ENCODE measurements around the gene GIMAP7.
"Not testable (repeated sequence)": the region's sequence is repeated elsewhere in the genome, so short reads cannot be mapped to it uniquely, and the experiment has no call there.

Gene GIMAP7

GRCh38 chr7:150514748-150515222 lies at the start of gene GIMAP7:
Gene GIMAP7 (plus strand): TSS chr7:150514872. CDS start chr7:150519975, 5,103 bp downstream.
- Mint-ChIP-seq H3K27me3 (ENCODE audit: low read depth) (no peaks in the 10 kb centered on the region), H3K4me3 (peak within 1 kb of the TSS; percentile 98), H3K4me1 (ENCODE audit: low read depth) (peaks cover 32% of the 10 kb centered on the region), H3K9me3 (peaks cover 18% of the 10 kb centered on the region), H3K36me3 (ENCODE audit: low read depth) (peaks cover 61% of the 10 kb centered on the region), H3K27ac (peak within 1 kb of the TSS; percentile 95)
- peak; percentile 50 for DNase-seq (ENCODE audit: low spot score)

GRCh38 chr7:150464962-150465361 lies 49.7 kb upstream of the GIMAP7 start:
- H3K36me3 Mint-ChIP-seq (ENCODE audit: low read depth): peaks cover 88% of the 10 kb centered on the region
- no peak overlapping the region for H3K4me3 Mint-ChIP-seq
- H3K27ac Mint-ChIP-seq: no peak overlapping the region
- H3K4me1 Mint-ChIP-seq (ENCODE audit: low read depth): peaks cover 38% of the 10 kb centered on the region
- peaks cover 37% of the 10 kb centered on the region for H3K9me3 Mint-ChIP-seq
- H3K27me3 Mint-ChIP-seq (ENCODE audit: low read depth): no peaks in the 10 kb centered on the region
- no peak for DNase-seq (ENCODE audit: low spot score)

- Mint-ChIP-seq H3K27me3 (ENCODE audit: low read depth) (no peaks in the 10 kb centered on the region), H3K9me3 (peaks cover 32% of the 10 kb centered on the region), H3K27ac (no peak overlapping the region), H3K4me1 (ENCODE audit: low read depth) (peaks cover 39% of the 10 kb centered on the region), H3K4me3 (no peak overlapping the region), H3K36me3 (ENCODE audit: low read depth) (peaks cover 87% of the 10 kb centered on the region)
- DNase-seq (ENCODE audit: low spot score): no peak
Measured at GRCh38 chr7:150465414-150465813, 49.3 kb upstream of the GIMAP7 start.

GRCh38 chr7:150466477-150466876 lies 48.2 kb upstream of the GIMAP7 start:
- Mint-ChIP-seq H3K27ac (no peak overlapping the region), H3K36me3 (ENCODE audit: low read depth) (peaks cover 85% of the 10 kb centered on the region), H3K4me3 (no peak overlapping the region), H3K27me3 (ENCODE audit: low read depth) (no peaks in the 10 kb centered on the region), H3K4me1 (ENCODE audit: low read depth) (peaks cover 39% of the 10 kb centered on the region), H3K9me3 (peaks cover 25% of the 10 kb centered on the region)
- DNase-seq (ENCODE audit: low spot score): no peak

- no peak for DNase-seq (ENCODE audit: low spot score)
- Mint-ChIP-seq H3K4me3 (no peak overlapping the region), H3K9me3 (peaks cover 8% of the 10 kb centered on the region), H3K27me3 (ENCODE audit: low read depth) (no peaks in the 10 kb centered on the region), H3K4me1 (ENCODE audit: low read depth) (peaks cover 44% of the 10 kb centered on the region), H3K36me3 (ENCODE audit: low read depth) (peaks cover 82% of the 10 kb centered on the region), H3K27ac (no peak overlapping the region)
Measured at GRCh38 chr7:150468241-150468640, 46.4 kb upstream of the GIMAP7 start.

GRCh38 chr7:150471886-150472285 lies 42.8 kb upstream of the GIMAP7 start:
- H3K27me3 Mint-ChIP-seq (ENCODE audit: low read depth): no peaks in the 10 kb centered on the region
- peaks cover 86% of the 10 kb centered on the region for H3K36me3 Mint-ChIP-seq (ENCODE audit: low read depth)
- no peak overlapping the region for H3K4me3 Mint-ChIP-seq
- peaks cover 4% of the 10 kb centered on the region for H3K9me3 Mint-ChIP-seq
- H3K4me1 Mint-ChIP-seq (ENCODE audit: low read depth): peaks cover 48% of the 10 kb centered on the region
- no peak for DNase-seq (ENCODE audit: low spot score)
- peak overlapping the region; percentile 31 for H3K27ac Mint-ChIP-seq

GRCh38 chr7:150473902-150474301 lies 40.8 kb upstream of the GIMAP7 start:
- no peak for DNase-seq (ENCODE audit: low spot score)
- Mint-ChIP-seq H3K27ac (no peak overlapping the region), H3K27me3 (ENCODE audit: low read depth) (no peaks in the 10 kb centered on the region), H3K4me1 (ENCODE audit: low read depth) (peaks cover 51% of the 10 kb centered on the region), H3K9me3 (peaks cover 4% of the 10 kb centered on the region), H3K4me3 (no peak overlapping the region), H3K36me3 (ENCODE audit: low read depth) (peaks cover 89% of the 10 kb centered on the region)

- H3K27me3 Mint-ChIP-seq (ENCODE audit: low read depth): no peaks in the 10 kb centered on the region
- peak overlapping the region; percentile 58 for H3K4me3 Mint-ChIP-seq
- peaks cover 4% of the 10 kb centered on the region for H3K9me3 Mint-ChIP-seq
- H3K27ac Mint-ChIP-seq: peak overlapping the region; percentile 77
- H3K36me3 Mint-ChIP-seq (ENCODE audit: low read depth): peaks cover 78% of the 10 kb centered on the region
- H3K4me1 Mint-ChIP-seq (ENCODE audit: low read depth): peaks cover 59% of the 10 kb centered on the region
- no peak for DNase-seq (ENCODE audit: low spot score)
Measured at GRCh38 chr7:150476285-150476684, 38.4 kb upstream of the GIMAP7 start.

GRCh38 chr7:150476819-150477631 lies 37.6 kb upstream of the GIMAP7 start:
- H3K4me1 Mint-ChIP-seq (ENCODE audit: low read depth): peaks cover 62% of the 10 kb centered on the region
- DNase-seq (ENCODE audit: low spot score): no peak
- H3K27ac Mint-ChIP-seq: no peak overlapping the region
- no peak overlapping the region for H3K4me3 Mint-ChIP-seq
- H3K36me3 Mint-ChIP-seq (ENCODE audit: low read depth): peaks cover 78% of the 10 kb centered on the region
- no peaks in the 10 kb centered on the region for H3K27me3 Mint-ChIP-seq (ENCODE audit: low read depth)
- peaks cover 4% of the 10 kb centered on the region for H3K9me3 Mint-ChIP-seq

- Mint-ChIP-seq H3K9me3 (peaks cover 4% of the 10 kb centered on the region), H3K4me1 (ENCODE audit: low read depth) (peaks cover 76% of the 10 kb centered on the region), H3K36me3 (ENCODE audit: low read depth) (peaks cover 64% of the 10 kb centered on the region), H3K27me3 (ENCODE audit: low read depth) (no peaks in the 10 kb centered on the region), H3K4me3 (peak overlapping the region; percentile 57), H3K27ac (peak overlapping the region; percentile 81)
- DNase-seq (ENCODE audit: low spot score): no peak
Measured at GRCh38 chr7:150479023-150479716, 35.5 kb upstream of the GIMAP7 start.

GRCh38 chr7:150481186-150481920 lies 33.3 kb upstream of the GIMAP7 start:
- peak; percentile 38 for DNase-seq (ENCODE audit: low spot score)
- Mint-ChIP-seq H3K4me3 (peak overlapping the region; percentile 88), H3K27me3 (ENCODE audit: low read depth) (no peaks in the 10 kb centered on the region), H3K9me3 (peaks cover 3% of the 10 kb centered on the region), H3K4me1 (ENCODE audit: low read depth) (peaks cover 75% of the 10 kb centered on the region), H3K27ac (peak overlapping the region; percentile 99), H3K36me3 (ENCODE audit: low read depth) (peaks cover 47% of the 10 kb centered on the region)

- Mint-ChIP-seq H3K4me1 (ENCODE audit: low read depth) (peaks cover 77% of the 10 kb centered on the region), H3K4me3 (peak overlapping the region; percentile 88), H3K27ac (peak overlapping the region; percentile 99), H3K9me3 (peaks cover 3% of the 10 kb centered on the region), H3K27me3 (ENCODE audit: low read depth) (no peaks in the 10 kb centered on the region), H3K36me3 (ENCODE audit: low read depth) (peaks cover 42% of the 10 kb centered on the region)
- DNase-seq (ENCODE audit: low spot score): no peak
Measured at GRCh38 chr7:150481922-150482321, 32.8 kb upstream of the GIMAP7 start.

GRCh38 chr7:150483514-150483913 lies 31.2 kb upstream of the GIMAP7 start:
- not testable (repeated sequence) for H3K9me3 Mint-ChIP-seq; H3K27me3 Mint-ChIP-seq (ENCODE audit: low read depth); DNase-seq (ENCODE audit: low spot score)
- H3K4me3 Mint-ChIP-seq: peak overlapping the region; percentile 76
- peaks cover 27% of the 10 kb centered on the region for H3K36me3 Mint-ChIP-seq (ENCODE audit: low read depth)
- peaks cover 69% of the 10 kb centered on the region for H3K4me1 Mint-ChIP-seq (ENCODE audit: low read depth)
- peak overlapping the region; percentile 90 for H3K27ac Mint-ChIP-seq
